ENCODE data around the gene SPEG. TPM values are rescaled to one million over a fixed set of nuclear protein-coding genes. Genes with fewer than 3 reads are reported as not detected.

The SPEG gene
- total and polyA plus RNA-seq, 2 of the 8 experiments (the other 6 are each of a cell fraction or from before 2014, with no cell fraction given): 19.9 to 32.0 TPM

GRCh38 chr2:219433666-219434467 is 776 bp upstream of the SPEG start (continued):
- TF ChIP-seq SP2 (IDR thresholded peaks at IDR 0.05; ENCODE audit: low read length): no peak
- no peak for TF ChIP-seq KDM1A (IDR thresholded peaks at IDR 0.05; ENCODE audit: borderline replicate concordance, low read length)
- TF ChIP-seq ASH2L (IDR thresholded peaks at IDR 0.05; ENCODE audit: low read length): peak; percentile 80
- no peak for TF ChIP-seq TBP (IDR thresholded peaks at IDR 0.05; ENCODE audit: low read depth, low read length)
- TF ChIP-seq CTBP2 (IDR thresholded peaks at IDR 0.05; ENCODE audit: borderline replicate concordance, insufficient read depth, insufficient read length, low read length): peak; percentile 53
- no peak for TF ChIP-seq CBX5 (IDR thresholded peaks at IDR 0.05; ENCODE audit: low read depth, low read length)
- TF ChIP-seq HDAC6 (IDR thresholded peaks at IDR 0.05; ENCODE audit: low read depth, low read length): no peak
- no peak for TF ChIP-seq SP4 (IDR thresholded peaks at IDR 0.05; ENCODE audit: low read length)
